Caco-2 (cell line): Measurements from ENCODE around the gene KLHL41. TPM values are rescaled to one million over a fixed set of nuclear protein-coding genes. Genes with fewer than 3 reads are reported as not detected.
"Not testable (repeated sequence)": the region's sequence is repeated elsewhere in the genome, so short reads cannot be mapped to it uniquely, and the experiment has no call there.

Experiments used
- BruUV-seq: library from RNA; stranded (reverse); fragments of 400-500 nt; replicated peaks from 2 replicates; lab custom pipeline; 2021; lab: Mats Ljungman, UMichigan
- CTCF ChIA-PET: fragments of 300-600 bp; sonication (Branson Sonifier 250); formaldehyde crosslinking; loops from one replicate; lab custom pipeline; 2022; ENCODE audit warnings: antibody characterized with exemption; lab: Charles Lee
- POLR2A ChIA-PET: fragments of 300-600 bp; sonication (Branson Sonifier 250); formaldehyde crosslinking; loops from one replicate; lab custom pipeline; 2022; ENCODE audit warnings: antibody characterized with exemption; lab: Charles Lee
- DNase-seq, 2 experiments: peaks; one replicate each; pipeline versions ENCODE4 v3.0.0 to v3.0.0-alpha.2; 2020 to 2022
- H3K27me3 ChIP-seq: replicated peaks from 2 replicates; pipeline ENCODE4 v1.6.0; 2011; ENCODE audit warnings: low read length; ENCODE audit not compliant: control insufficient read depth, insufficient read depth
- H3K36me3 ChIP-seq: 2 replicates; pipeline ENCODE4 v1.5.1; 2011; ENCODE audit warnings: low read length; ENCODE audit not compliant: control insufficient read depth, insufficient read depth
- H3K4me1 ChIP-seq: fragments of 250-450 bp; sonication (Bioruptor Pico); 2 replicates; pipeline ENCODE4 v1.5.1; 2020; ENCODE audit warnings: mild to moderate bottlenecking
- H3K4me3 ChIP-seq: 2 replicates; pipeline ENCODE4 v1.5.1; 2011; ENCODE audit warnings: low read depth, mild to moderate bottlenecking, control low read depth, low read length
- H3K9me3 ChIP-seq: fragments of 250-450 bp; sonication (Bioruptor Pico); 2 replicates; pipeline ENCODE4 v1.5.1; 2020; ENCODE audit warnings: mild to moderate bottlenecking, moderate library complexity
- H3K27ac Mint-ChIP-seq: one replicate; pipeline ENCODE4 v1.8.0; 2022; ENCODE audit warnings: mixed read lengths; ENCODE audit not compliant: unreplicated experiment
- H3K27me3 Mint-ChIP-seq: one replicate; pipeline ENCODE4 v1.8.0; 2022; ENCODE audit warnings: mixed read lengths; ENCODE audit not compliant: insufficient read depth, unreplicated experiment
- H3K36me3 Mint-ChIP-seq: one replicate; pipeline ENCODE4 v1.8.0; 2022; ENCODE audit warnings: mild to moderate bottlenecking, mixed read lengths; ENCODE audit not compliant: insufficient read depth, unreplicated experiment
- H3K4me1 Mint-ChIP-seq: one replicate; pipeline ENCODE4 v1.8.0; 2022; ENCODE audit warnings: low read depth, mixed read lengths; ENCODE audit not compliant: unreplicated experiment
- H3K4me3 Mint-ChIP-seq: one replicate; pipeline ENCODE4 v1.8.0; 2022; ENCODE audit warnings: mild to moderate bottlenecking, moderate library complexity, mixed read lengths; ENCODE audit not compliant: unreplicated experiment
- H3K9me3 Mint-ChIP-seq: one replicate; pipeline ENCODE4 v1.8.0; 2022; ENCODE audit warnings: mixed read lengths; ENCODE audit not compliant: unreplicated experiment
- CTCF ChIP-seq, 2 experiments: fragments of 200-600 bp in 1 of 2; IDR thresholded peaks; 1 replicate in 1 of 2; 2 replicates in 1 of 2; pipeline versions ENCODE4 v1.5.1 to v1.8.0; 2011 to 2022; ENCODE audit warnings: antibody characterized with exemption in 1 of 2, control low read depth in 1 of 2, inconsistent platforms in 1 of 2, low read depth in 1 of 2, low read length in 1 of 2, mild to moderate bottlenecking in 1 of 2, moderate library complexity in 1 of 2; ENCODE audit not compliant: insufficient read depth in 1 of 2, severe bottlenecking in 1 of 2, unreplicated experiment in 1 of 2
- intact Hi-C: fragments of 100-400 bp; cut with micrococcal nuclease; formaldehyde crosslinking; loops from one replicate; pipeline ENCODE4 v1.10.0; 2022; ENCODE audit not compliant: unreplicated experiment
- total RNA-seq: library from RNA; stranded (reverse); gene quantifications from 2 replicates; pipeline ENCODE4 v1.2.3, GENCODE V29; 2022

KLHL41 gene
- total RNA-seq, 1 experiment from 2014 or later = not detected

DNA sequence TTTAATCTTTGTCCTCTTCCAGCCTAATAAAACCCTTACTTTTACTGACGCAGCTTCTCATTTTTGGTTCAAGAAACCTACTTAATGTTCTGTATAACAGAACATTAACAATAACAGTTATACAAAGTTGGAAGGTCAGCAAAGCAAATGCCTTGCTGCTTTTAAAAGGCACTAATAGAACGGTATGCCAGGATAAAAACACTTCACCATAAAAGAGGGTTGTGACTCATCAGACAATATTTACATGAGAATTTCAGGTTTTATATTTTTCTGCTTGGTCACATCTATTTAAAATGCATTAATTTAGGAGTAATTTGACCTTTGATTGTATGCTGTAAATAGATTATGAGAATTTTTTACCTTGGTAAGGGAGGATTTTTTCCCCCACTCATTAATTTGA lies 3.0 kb downstream of the KLHL41 start:
- no peak overlapping the region for H3K4me3 Mint-ChIP-seq
- intact Hi-C loops = no loop called here
- no peak overlapping the region for H3K4me3 ChIP-seq
- ChIA-PET CTCF (no interaction called here), POLR2A (no interaction called here)
- no peaks in the 10 kb centered on the region for H3K9me3 ChIP-seq
- no peaks in the 10 kb centered on the region for H3K9me3 Mint-ChIP-seq
- H3K27ac Mint-ChIP-seq = no peak overlapping the region
- DNase-seq = no peak
- BruUV-seq = no TSS peak
- H3K36me3 Mint-ChIP-seq = no peaks in the 10 kb centered on the region
- H3K4me1 ChIP-seq = no peaks in the 10 kb centered on the region; the same call in none of the 2 replicates
- no peak for TF ChIP-seq CTCF (IDR thresholded peaks at IDR 0.05; ENCODE audit: insufficient read depth in 1 of 2, low read depth in 1 of 2, low read length in 1 of 2, severe bottlenecking in 1 of 2, unreplicated experiment in 1 of 2)
- H3K36me3 ChIP-seq = no peaks in the 10 kb centered on the region
- H3K4me1 Mint-ChIP-seq = peaks cover 4% of the 10 kb centered on the region
- H3K27me3 ChIP-seq = no peaks in the 10 kb centered on the region
- H3K27me3 Mint-ChIP-seq = no peaks in the 10 kb centered on the region

- Mint-ChIP-seq H3K27ac (no peak overlapping the region), H3K4me1 (peaks cover 4% of the 10 kb centered on the region), H3K36me3 (no peaks in the 10 kb centered on the region), H3K27me3 (no peaks in the 10 kb centered on the region), H3K4me3 (no peak overlapping the region), H3K9me3 (no peaks in the 10 kb centered on the region)
- BruUV-seq = no TSS peak
- Histone ChIP-seq H3K27me3 (no peaks in the 10 kb centered on the region), H3K36me3 (no peaks in the 10 kb centered on the region), H3K4me1 (no peaks in the 10 kb centered on the region; the same call in none of the 2 replicates), H3K9me3 (no peaks in the 10 kb centered on the region), H3K4me3 (no peak overlapping the region)
- TF ChIP-seq CTCF (IDR thresholded peaks at IDR 0.05; ENCODE audit: insufficient read depth in 1 of 2, low read depth in 1 of 2, low read length in 1 of 2, severe bottlenecking in 1 of 2, unreplicated experiment in 1 of 2) = no peak
- DNase-seq = no peak
- CTCF ChIA-PET = no interaction called here
- intact Hi-C loops = no loop called here
- POLR2A ChIA-PET = no interaction called here
Observed at GRCh38 chr2:169513094-169513493, 3.6 kb downstream of the KLHL41 start.

GRCh38 chr2:169513926-169514325 lies 4.4 kb downstream of the KLHL41 start:
- ChIA-PET POLR2A (no interaction called here), CTCF (no interaction called here)
- no peak overlapping the region for H3K4me3 Mint-ChIP-seq
- H3K4me1 Mint-ChIP-seq = peaks cover 4% of the 10 kb centered on the region
- Histone ChIP-seq H3K9me3 (no peaks in the 10 kb centered on the region), H3K36me3 (no peaks in the 10 kb centered on the region), H3K4me1 (no peaks in the 10 kb centered on the region; the same call in none of the 2 replicates), H3K4me3 (no peak overlapping the region), H3K27me3 (no peaks in the 10 kb centered on the region)
- no peaks in the 10 kb centered on the region for H3K27me3 Mint-ChIP-seq
- H3K27ac Mint-ChIP-seq = no peak overlapping the region
- intact Hi-C loops = no loop called here
- DNase-seq = no peak
- H3K9me3 Mint-ChIP-seq = no peaks in the 10 kb centered on the region
- TF ChIP-seq CTCF (IDR thresholded peaks at IDR 0.05; ENCODE audit: insufficient read depth in 1 of 2, low read depth in 1 of 2, low read length in 1 of 2, severe bottlenecking in 1 of 2, unreplicated experiment in 1 of 2) = no peak
- H3K36me3 Mint-ChIP-seq = no peaks in the 10 kb centered on the region
- BruUV-seq = no TSS peak

DNA sequence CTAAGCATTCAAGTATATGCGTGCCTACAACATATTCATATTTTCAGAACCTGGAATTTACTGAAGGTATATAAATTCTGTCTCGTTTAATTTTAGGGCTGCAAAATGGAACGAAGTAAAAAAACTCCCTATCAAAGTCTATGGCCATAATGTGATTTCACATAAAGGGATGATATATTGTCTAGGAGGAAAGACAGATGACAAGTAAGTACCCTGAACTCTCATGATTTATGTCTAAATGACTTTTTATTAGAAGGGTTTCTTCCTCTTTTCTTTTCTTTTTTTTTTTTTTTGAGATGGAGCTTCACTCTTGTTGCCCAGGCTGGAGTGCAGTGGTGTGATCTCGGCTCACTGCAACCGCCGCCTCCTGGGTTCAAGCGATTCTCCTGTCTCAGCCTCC lies 5.3 kb downstream of the KLHL41 start:
- H3K4me3 ChIP-seq, BruUV-seq, CTCF ChIA-PET, H3K27me3 ChIP-seq, H3K36me3 Mint-ChIP-seq, H3K9me3 ChIP-seq, H3K36me3 ChIP-seq, H3K27ac Mint-ChIP-seq, H3K9me3 Mint-ChIP-seq, H3K4me1 Mint-ChIP-seq, DNase-seq, H3K4me1 ChIP-seq, POLR2A ChIA-PET, intact Hi-C loops, H3K4me3 Mint-ChIP-seq, H3K27me3 Mint-ChIP-seq: not testable (repeated sequence)

GRCh38 chr2:169516488-169516995 lies 7.0 kb downstream of the KLHL41 start:
- H3K4me3 Mint-ChIP-seq, H3K4me1 Mint-ChIP-seq, H3K36me3 Mint-ChIP-seq, DNase-seq, BruUV-seq, H3K4me3 ChIP-seq, H3K9me3 Mint-ChIP-seq, H3K4me1 ChIP-seq, intact Hi-C loops, H3K9me3 ChIP-seq, H3K27ac Mint-ChIP-seq, POLR2A ChIA-PET, H3K36me3 ChIP-seq, H3K27me3 ChIP-seq, H3K27me3 Mint-ChIP-seq: not testable (repeated sequence)
- CTCF ChIA-PET = interaction anchor here (0.6 kb wide), 1 partner anchor 64 kb away, joined by 4 read pairs; no protein-coding TSS in a partner anchor
